ENCODE results near the gene ZNF445. TPM values are rescaled to one million over a fixed set of nuclear protein-coding genes. Genes with fewer than 3 reads are reported as not detected.
"Not testable (repeated sequence)": the region's sequence is repeated elsewhere in the genome, so short reads cannot be mapped to it uniquely, and the experiment has no call there.

ZNF445 gene
- total RNA-seq, 1 donor = 2.8 TPM

GRCh38 chr3:44464920-44465319 lies 12.6 kb downstream of the ZNF445 start:
- H3K27me3 ChIP-seq (ENCODE audit: insufficient read depth, low read length); H3K4me3 ChIP-seq (ENCODE audit: low read length); H3K9me3 ChIP-seq (ENCODE audit: low read depth, low read length); H3K4me1 ChIP-seq (ENCODE audit: insufficient read depth, low read length): not testable (repeated sequence)

- H3K27me3 ChIP-seq (ENCODE audit: insufficient read depth, low read length) = no peaks in the 10 kb centered on the region
- H3K9me3 ChIP-seq (ENCODE audit: low read depth, low read length) = no peaks in the 10 kb centered on the region
- H3K4me1 ChIP-seq (ENCODE audit: insufficient read depth, low read length) = no peaks in the 10 kb centered on the region
These were observed 13.0 kb downstream of the ZNF445 start for GRCh38 chr3:44464509-44464908.

GRCh38 chr3:44460050-44460449 lies 17.4 kb downstream of the ZNF445 start:
- H3K27me3 ChIP-seq (ENCODE audit: insufficient read depth, low read length); H3K9me3 ChIP-seq (ENCODE audit: low read depth, low read length); H3K4me3 ChIP-seq (ENCODE audit: low read length); H3K4me1 ChIP-seq (ENCODE audit: insufficient read depth, low read length): not testable (repeated sequence)

More at GRCh38 chr3:44464509-44464908, 13.0 kb downstream of the ZNF445 start:
- H3K4me3 ChIP-seq (ENCODE audit: low read length) = no peak overlapping the region

GRCh38 chr3:44455318-44455717 lies 22.2 kb downstream of the ZNF445 start:
- Histone ChIP-seq H3K27me3 (ENCODE audit: insufficient read depth, low read length) (no peaks in the 10 kb centered on the region), H3K4me3 (ENCODE audit: low read length) (no peak overlapping the region), H3K4me1 (ENCODE audit: insufficient read depth, low read length) (no peaks in the 10 kb centered on the region), H3K9me3 (ENCODE audit: low read depth, low read length) (no peaks in the 10 kb centered on the region)

- Histone ChIP-seq H3K27me3 (ENCODE audit: insufficient read depth, low read length) (no peaks in the 10 kb centered on the region), H3K9me3 (ENCODE audit: low read depth, low read length) (no peaks in the 10 kb centered on the region), H3K4me1 (ENCODE audit: insufficient read depth, low read length) (no peaks in the 10 kb centered on the region), H3K4me3 (ENCODE audit: low read length) (no peak overlapping the region)
These were observed 23.2 kb downstream of the ZNF445 start for GRCh38 chr3:44454258-44454657.

GRCh38 chr3:44451441-44451840 lies 26.0 kb downstream of the ZNF445 start:
- Histone ChIP-seq H3K27me3 (ENCODE audit: insufficient read depth, low read length) (no peaks in the 10 kb centered on the region), H3K4me1 (ENCODE audit: insufficient read depth, low read length) (no peaks in the 10 kb centered on the region), H3K9me3 (ENCODE audit: low read depth, low read length) (no peaks in the 10 kb centered on the region), H3K4me3 (ENCODE audit: low read length) (no peak overlapping the region)

- no peaks in the 10 kb centered on the region for H3K27me3 ChIP-seq (ENCODE audit: insufficient read depth, low read length)
- H3K4me1 ChIP-seq (ENCODE audit: insufficient read depth, low read length) = peaks cover 5% of the 10 kb centered on the region
- no peak overlapping the region for H3K4me3 ChIP-seq (ENCODE audit: low read length)
- H3K9me3 ChIP-seq (ENCODE audit: low read depth, low read length) = no peaks in the 10 kb centered on the region
These were observed 30.5 kb downstream of the ZNF445 start for GRCh38 chr3:44446929-44447328.

- no peaks in the 10 kb centered on the region for H3K27me3 ChIP-seq (ENCODE audit: insufficient read depth, low read length)
- no peak overlapping the region for H3K4me3 ChIP-seq (ENCODE audit: low read length)
- no peaks in the 10 kb centered on the region for H3K9me3 ChIP-seq (ENCODE audit: low read depth, low read length)
- peaks cover 16% of the 10 kb centered on the region for H3K4me1 ChIP-seq (ENCODE audit: insufficient read depth, low read length)
These were observed 31.7 kb downstream of the ZNF445 start for GRCh38 chr3:44445786-44446185.

GRCh38 chr3:44444896-44445691 lies 32.4 kb downstream of the ZNF445 start:
- Histone ChIP-seq H3K4me3 (ENCODE audit: low read length) (no peak overlapping the region), H3K4me1 (ENCODE audit: insufficient read depth, low read length) (peaks cover 23% of the 10 kb centered on the region), H3K9me3 (ENCODE audit: low read depth, low read length) (no peaks in the 10 kb centered on the region), H3K27me3 (ENCODE audit: insufficient read depth, low read length) (no peaks in the 10 kb centered on the region)

GRCh38 chr3:44444437-44444836 lies 33.0 kb downstream of the ZNF445 start:
- peaks cover 30% of the 10 kb centered on the region for H3K4me1 ChIP-seq (ENCODE audit: insufficient read depth, low read length)
- H3K9me3 ChIP-seq (ENCODE audit: low read depth, low read length) = no peaks in the 10 kb centered on the region
- H3K27me3 ChIP-seq (ENCODE audit: insufficient read depth, low read length) = no peaks in the 10 kb centered on the region
- no peak overlapping the region for H3K4me3 ChIP-seq (ENCODE audit: low read length)

- peaks cover 43% of the 10 kb centered on the region for H3K4me1 ChIP-seq (ENCODE audit: insufficient read depth, low read length)
- H3K4me3 ChIP-seq (ENCODE audit: low read length) = no peak overlapping the region
- H3K27me3 ChIP-seq (ENCODE audit: insufficient read depth, low read length) = no peaks in the 10 kb centered on the region
- H3K9me3 ChIP-seq (ENCODE audit: low read depth, low read length) = no peaks in the 10 kb centered on the region
These were observed 34.7 kb downstream of the ZNF445 start for GRCh38 chr3:44442596-44443309.

GRCh38 chr3:44439499-44440295 lies 37.8 kb downstream of the ZNF445 start:
- H3K4me1 ChIP-seq (ENCODE audit: insufficient read depth, low read length) = peaks cover 45% of the 10 kb centered on the region
- no peaks in the 10 kb centered on the region for H3K9me3 ChIP-seq (ENCODE audit: low read depth, low read length)
- H3K4me3 ChIP-seq (ENCODE audit: low read length) = peak overlapping the region; percentile 37
- H3K27me3 ChIP-seq (ENCODE audit: insufficient read depth, low read length) = no peaks in the 10 kb centered on the region

- H3K4me3 ChIP-seq (ENCODE audit: low read length) = no peak overlapping the region
- peaks cover 44% of the 10 kb centered on the region for H3K4me1 ChIP-seq (ENCODE audit: insufficient read depth, low read length)
- H3K27me3 ChIP-seq (ENCODE audit: insufficient read depth, low read length) = no peaks in the 10 kb centered on the region
- H3K9me3 ChIP-seq (ENCODE audit: low read depth, low read length) = no peaks in the 10 kb centered on the region
These were observed 39.7 kb downstream of the ZNF445 start for GRCh38 chr3:44437800-44438199.

- Histone ChIP-seq H3K4me3 (ENCODE audit: low read length) (no peak overlapping the region), H3K4me1 (ENCODE audit: insufficient read depth, low read length) (peaks cover 33% of the 10 kb centered on the region), H3K27me3 (ENCODE audit: insufficient read depth, low read length) (no peaks in the 10 kb centered on the region), H3K9me3 (ENCODE audit: low read depth, low read length) (no peaks in the 10 kb centered on the region)
These were observed 41.3 kb downstream of the ZNF445 start for GRCh38 chr3:44436181-44436580.

GRCh38 chr3:44434834-44435510 lies 42.5 kb downstream of the ZNF445 start:
- Histone ChIP-seq H3K4me3 (ENCODE audit: low read length) (no peak overlapping the region), H3K9me3 (ENCODE audit: low read depth, low read length) (no peaks in the 10 kb centered on the region), H3K4me1 (ENCODE audit: insufficient read depth, low read length) (peaks cover 21% of the 10 kb centered on the region), H3K27me3 (ENCODE audit: insufficient read depth, low read length) (no peaks in the 10 kb centered on the region)

All from mononuclear cell (primary cell).